ENCODE measurements around the gene DCTD. TPM values are rescaled to one million over a fixed set of nuclear protein-coding genes. Genes with fewer than 3 reads are reported as not detected.

The DCTD gene
- total RNA-seq, 1 donor: 110 TPM

DNA sequence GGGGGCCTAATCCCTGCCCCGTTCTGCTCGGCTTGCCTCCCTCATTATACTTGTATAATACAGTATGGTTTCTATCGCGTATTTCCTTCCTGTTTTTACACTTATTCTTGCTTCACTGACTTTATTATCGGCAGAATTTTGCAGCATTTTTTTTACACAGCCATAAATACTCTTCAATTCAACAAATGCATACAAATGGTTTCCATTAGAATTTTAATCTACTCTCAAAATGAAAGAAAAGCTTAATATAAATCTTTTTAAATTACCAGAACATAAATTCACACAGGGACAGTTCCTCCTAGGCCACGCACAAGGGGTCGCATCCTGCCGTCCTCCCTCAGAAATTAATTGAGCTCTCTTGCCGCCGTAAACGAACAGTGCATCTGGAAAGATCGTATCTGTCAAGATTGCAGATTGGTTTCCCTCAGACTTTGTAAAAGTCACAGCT, 42.9 kb downstream of the DCTD start:
- no peaks in the 10 kb centered on the region for H3K27me3 ChIP-seq (ENCODE audit: insufficient read depth, low read length)
- TF ChIP-seq, protein P1, sequence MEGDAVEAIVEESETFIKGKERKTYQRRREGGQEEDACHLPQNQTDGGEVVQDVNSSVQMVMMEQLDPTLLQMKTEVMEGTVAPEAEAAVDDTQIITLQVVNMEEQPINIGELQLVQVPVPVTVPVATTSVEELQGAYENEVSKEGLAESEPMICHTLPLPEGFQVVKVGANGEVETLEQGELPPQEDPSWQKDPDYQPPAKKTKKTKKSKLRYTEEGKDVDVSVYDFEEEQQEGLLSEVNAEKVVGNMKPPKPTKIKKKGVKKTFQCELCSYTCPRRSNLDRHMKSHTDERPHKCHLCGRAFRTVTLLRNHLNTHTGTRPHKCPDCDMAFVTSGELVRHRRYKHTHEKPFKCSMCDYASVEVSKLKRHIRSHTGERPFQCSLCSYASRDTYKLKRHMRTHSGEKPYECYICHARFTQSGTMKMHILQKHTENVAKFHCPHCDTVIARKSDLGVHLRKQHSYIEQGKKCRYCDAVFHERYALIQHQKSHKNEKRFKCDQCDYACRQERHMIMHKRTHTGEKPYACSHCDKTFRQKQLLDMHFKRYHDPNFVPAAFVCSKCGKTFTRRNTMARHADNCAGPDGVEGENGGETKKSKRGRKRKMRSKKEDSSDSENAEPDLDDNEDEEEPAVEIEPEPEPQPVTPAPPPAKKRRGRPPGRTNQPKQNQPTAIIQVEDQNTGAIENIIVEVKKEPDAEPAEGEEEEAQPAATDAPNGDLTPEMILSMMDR (IDR thresholded peaks at IDR 0.05; ENCODE audit: extremely low read depth, low read depth, low read length): no peak
- no peak overlapping the region for H2AFZ ChIP-seq (ENCODE audit: low read length)
- H3K79me2 ChIP-seq (ENCODE audit: insufficient read depth, low read length): no peaks in the 10 kb centered on the region
- H4K20me1 ChIP-seq (ENCODE audit: insufficient read depth, low read length): no peaks in the 10 kb centered on the region
- H3K36me3 ChIP-seq (ENCODE audit: insufficient read depth, low read length): no peaks in the 10 kb centered on the region
- no peak overlapping the region for H3K4me3 ChIP-seq (ENCODE audit: insufficient read depth, low read length)
- H3K4me2 ChIP-seq (ENCODE audit: insufficient read depth, low read length): no peak overlapping the region
- H3K9me3 ChIP-seq (ENCODE audit: low read depth, low read length): no peaks in the 10 kb centered on the region
- H3K27ac ChIP-seq (ENCODE audit: low read depth, low read length): no peak overlapping the region
- DNase-seq (ENCODE audit: insufficient read length, low spot score, missing footprints): no peak
- no peaks in the 10 kb centered on the region for H3K4me1 ChIP-seq (ENCODE audit: insufficient read depth, low read length)

DNA sequence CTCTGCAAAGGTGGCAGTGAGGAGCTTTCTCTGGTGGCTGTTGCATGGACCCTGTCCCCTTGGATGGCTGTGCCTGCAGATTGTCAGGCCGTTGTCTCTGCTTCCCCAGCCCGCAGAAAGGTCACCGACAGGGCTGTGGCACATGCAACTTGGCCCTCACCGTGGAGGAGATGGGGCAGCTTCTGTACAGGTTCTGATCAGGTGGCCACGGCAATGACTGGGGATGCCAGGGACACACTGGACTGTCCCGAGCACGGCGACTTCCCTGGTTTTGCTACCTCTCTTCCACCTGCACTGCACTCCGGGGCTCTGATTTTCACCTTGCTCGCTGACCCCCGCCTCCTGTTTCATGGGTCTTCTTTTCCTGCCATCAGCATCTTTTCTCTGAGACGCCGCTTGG, 43.5 kb downstream of the DCTD start:
- no peaks in the 10 kb centered on the region for H4K20me1 ChIP-seq (ENCODE audit: insufficient read depth, low read length)
- no peak overlapping the region for H3K4me3 ChIP-seq (ENCODE audit: insufficient read depth, low read length)
- no peaks in the 10 kb centered on the region for H3K4me1 ChIP-seq (ENCODE audit: insufficient read depth, low read length)
- H3K4me2 ChIP-seq (ENCODE audit: insufficient read depth, low read length): no peak overlapping the region
- H3K27ac ChIP-seq (ENCODE audit: low read depth, low read length): no peak overlapping the region
- TF ChIP-seq, protein P1 (IDR thresholded peaks at IDR 0.05; ENCODE audit: extremely low read depth, low read depth, low read length): no peak
- no peak for DNase-seq (ENCODE audit: insufficient read length, low spot score, missing footprints)
- H3K27me3 ChIP-seq (ENCODE audit: insufficient read depth, low read length): no peaks in the 10 kb centered on the region
- no peaks in the 10 kb centered on the region for H3K36me3 ChIP-seq (ENCODE audit: insufficient read depth, low read length)
- H3K79me2 ChIP-seq (ENCODE audit: insufficient read depth, low read length): no peaks in the 10 kb centered on the region
- no peaks in the 10 kb centered on the region for H3K9me3 ChIP-seq (ENCODE audit: low read depth, low read length)
- H2AFZ ChIP-seq (ENCODE audit: low read length): no peak overlapping the region

DNA sequence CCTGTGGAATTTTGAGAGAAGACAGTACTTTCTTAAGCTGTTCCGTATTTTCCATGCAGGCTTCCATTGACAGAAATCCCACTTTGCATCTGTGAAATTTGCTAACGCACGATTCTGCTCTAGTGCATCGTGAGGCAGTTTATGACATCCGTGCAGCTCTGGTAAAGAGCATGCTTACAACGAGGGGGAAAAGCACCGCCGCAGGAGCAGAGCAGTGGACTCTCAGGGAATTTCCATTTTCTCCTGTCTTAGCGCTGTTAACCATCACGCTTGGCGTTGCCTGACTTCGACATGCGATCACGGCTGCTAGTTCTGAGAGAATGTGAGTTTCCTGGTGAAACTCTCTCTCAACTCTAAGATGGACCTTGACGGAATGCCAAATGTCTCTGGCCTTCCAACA, 43.9 kb downstream of the DCTD start:
- Histone ChIP-seq H3K9me3 (ENCODE audit: low read depth, low read length) (no peaks in the 10 kb centered on the region), H3K36me3 (ENCODE audit: insufficient read depth, low read length) (no peaks in the 10 kb centered on the region), H3K4me2 (ENCODE audit: insufficient read depth, low read length) (no peak overlapping the region), H3K27me3 (ENCODE audit: insufficient read depth, low read length) (no peaks in the 10 kb centered on the region), H2AFZ (ENCODE audit: low read length) (no peak overlapping the region), H3K27ac (ENCODE audit: low read depth, low read length) (no peak overlapping the region), H4K20me1 (ENCODE audit: insufficient read depth, low read length) (no peaks in the 10 kb centered on the region), H3K4me1 (ENCODE audit: insufficient read depth, low read length) (no peaks in the 10 kb centered on the region), H3K79me2 (ENCODE audit: insufficient read depth, low read length) (no peaks in the 10 kb centered on the region), H3K4me3 (ENCODE audit: insufficient read depth, low read length) (no peak overlapping the region)
- no peak for DNase-seq (ENCODE audit: insufficient read length, low spot score, missing footprints)
- TF ChIP-seq, protein P1 (IDR thresholded peaks at IDR 0.05; ENCODE audit: extremely low read depth, low read depth, low read length): no peak

DNA sequence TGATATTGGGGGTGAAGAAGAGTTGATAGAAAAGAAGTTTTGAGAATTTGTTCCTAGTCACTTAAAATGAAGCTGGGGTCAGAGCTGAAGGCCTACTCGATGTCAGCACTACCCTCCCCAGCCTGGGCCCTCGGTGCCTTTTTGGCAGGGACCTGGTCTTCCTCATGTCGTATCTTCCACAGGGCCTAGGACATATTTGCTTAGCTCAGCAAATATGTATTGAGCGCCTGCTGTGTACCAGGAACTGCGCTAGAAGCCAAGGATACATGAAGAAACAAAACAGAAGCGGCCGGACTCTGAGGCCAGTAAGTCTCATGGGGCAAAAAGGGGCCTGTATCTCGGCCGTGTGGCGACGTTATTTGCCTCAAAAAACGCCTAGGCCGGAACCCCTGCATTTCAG, 44.3 kb downstream of the DCTD start:
- no peak for DNase-seq (ENCODE audit: insufficient read length, low spot score, missing footprints)
- Histone ChIP-seq H3K27ac (ENCODE audit: low read depth, low read length) (no peak overlapping the region), H3K4me3 (ENCODE audit: insufficient read depth, low read length) (no peak overlapping the region), H2AFZ (ENCODE audit: low read length) (no peak overlapping the region), H3K4me2 (ENCODE audit: insufficient read depth, low read length) (no peak overlapping the region), H3K79me2 (ENCODE audit: insufficient read depth, low read length) (no peaks in the 10 kb centered on the region), H3K36me3 (ENCODE audit: insufficient read depth, low read length) (no peaks in the 10 kb centered on the region), H4K20me1 (ENCODE audit: insufficient read depth, low read length) (no peaks in the 10 kb centered on the region), H3K9me3 (ENCODE audit: low read depth, low read length) (no peaks in the 10 kb centered on the region), H3K4me1 (ENCODE audit: insufficient read depth, low read length) (no peaks in the 10 kb centered on the region), H3K27me3 (ENCODE audit: insufficient read depth, low read length) (no peaks in the 10 kb centered on the region)
- TF ChIP-seq, protein P1 (IDR thresholded peaks at IDR 0.05; ENCODE audit: extremely low read depth, low read depth, low read length): no peak

Data from osteoblast (primary cell).